HG03342 (cell line): ENCODE measurements around the gene KRT13.

Experiments used
- ATAC-seq: cut with Tn5 transposase; IDR thresholded peaks from one replicate; pipeline ENCODE4 v1.9.1; 2021; ENCODE audit warnings: mild to moderate bottlenecking, moderate library complexity; ENCODE audit not compliant: unreplicated experiment

KRT13 gene

GRCh38 chr17:41537990-41538389 is 32.6 kb upstream of the KRT13 start:
- no peak for ATAC-seq

- no peak for ATAC-seq
Measured at GRCh38 chr17:41537614-41537954, 32.2 kb upstream of the KRT13 start.

GRCh38 chr17:41536741-41537613 is 31.6 kb upstream of the KRT13 start:
- ATAC-seq: no peak

GRCh38 chr17:41535764-41536481 is 30.5 kb upstream of the KRT13 start:
- ATAC-seq: no peak

- no peak for ATAC-seq
Measured at GRCh38 chr17:41534899-41535546, 29.6 kb upstream of the KRT13 start.

GRCh38 chr17:41533613-41534012 is 28.2 kb upstream of the KRT13 start:
- ATAC-seq: no peak

- ATAC-seq: no peak
Measured at GRCh38 chr17:41532947-41533570, 27.6 kb upstream of the KRT13 start.

GRCh38 chr17:41531993-41532392 is 26.6 kb upstream of the KRT13 start:
- ATAC-seq: no peak

GRCh38 chr17:41530062-41531048 is 24.9 kb upstream of the KRT13 start:
- no peak for ATAC-seq

GRCh38 chr17:41529491-41529915 is 24.1 kb upstream of the KRT13 start:
- no peak for ATAC-seq

GRCh38 chr17:41528959-41529353 is 23.5 kb upstream of the KRT13 start:
- ATAC-seq: no peak

GRCh38 chr17:41527063-41528023 is 21.9 kb upstream of the KRT13 start:
- no peak for ATAC-seq

- ATAC-seq: no peak
Measured at GRCh38 chr17:41524261-41524660, 18.8 kb upstream of the KRT13 start.

GRCh38 chr17:41523787-41524186 is 18.4 kb upstream of the KRT13 start:
- ATAC-seq: no peak

GRCh38 chr17:41523225-41523593 is 17.8 kb upstream of the KRT13 start:
- ATAC-seq: no peak

- ATAC-seq: no peak
Measured at GRCh38 chr17:41522301-41523224, 17.2 kb upstream of the KRT13 start.

- no peak for ATAC-seq
Measured at GRCh38 chr17:41521574-41522261, 16.3 kb upstream of the KRT13 start.
